GM19240 (cell line): ENCODE data around the gene AOAH.
"Not testable (repeated sequence)": the region's sequence is repeated elsewhere in the genome, so short reads cannot be mapped to it uniquely, and the experiment has no call there.

ENCODE experiments used
- DNase-seq: peaks from one replicate; pipeline ENCODE4 v3.0.0; 2011; ENCODE audit warnings: low spot score; ENCODE audit not compliant: insufficient read length

AOAH gene

DNA sequence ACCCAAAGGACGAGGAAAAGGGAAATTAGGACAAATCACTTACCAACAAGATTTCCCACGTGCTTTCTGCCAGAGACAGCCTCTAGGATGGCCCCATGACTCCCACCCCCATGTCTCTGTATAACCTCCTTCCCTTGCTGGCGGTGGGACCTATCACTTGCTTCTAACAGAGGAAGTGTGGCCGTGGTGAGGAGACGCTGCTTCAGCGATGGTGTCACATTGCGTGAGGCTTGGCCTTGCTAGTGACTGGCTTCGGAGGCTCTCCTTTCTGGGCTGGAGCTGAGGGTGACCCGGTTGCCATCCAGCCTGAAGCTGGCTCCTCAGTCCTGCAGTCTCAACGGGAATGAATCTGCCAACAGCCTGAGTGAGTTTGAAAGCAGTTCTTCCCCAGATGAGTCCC lies 210.9 kb downstream of the AOAH start:
- DNase-seq, result no peak

DNA sequence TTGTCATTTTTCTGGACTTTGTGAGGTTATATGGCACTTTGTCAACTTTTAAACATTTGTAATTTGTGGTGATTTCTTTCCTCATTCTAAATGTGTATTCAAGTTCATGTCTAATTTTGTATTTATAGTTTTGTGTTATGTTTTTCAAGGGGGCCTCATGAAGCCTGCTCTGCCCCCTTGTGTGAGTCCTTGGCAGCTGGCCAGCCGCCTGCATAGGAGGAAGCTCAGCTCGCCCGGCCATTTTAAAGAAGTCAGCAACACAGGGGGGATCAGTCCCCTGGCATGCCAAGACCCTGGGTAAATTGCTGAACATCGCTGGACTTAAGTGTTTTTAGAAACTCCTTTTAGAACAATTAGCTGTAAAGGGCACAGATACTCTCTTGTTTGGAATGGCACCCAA lies 211.7 kb downstream of the AOAH start:
- no peak for DNase-seq

DNA sequence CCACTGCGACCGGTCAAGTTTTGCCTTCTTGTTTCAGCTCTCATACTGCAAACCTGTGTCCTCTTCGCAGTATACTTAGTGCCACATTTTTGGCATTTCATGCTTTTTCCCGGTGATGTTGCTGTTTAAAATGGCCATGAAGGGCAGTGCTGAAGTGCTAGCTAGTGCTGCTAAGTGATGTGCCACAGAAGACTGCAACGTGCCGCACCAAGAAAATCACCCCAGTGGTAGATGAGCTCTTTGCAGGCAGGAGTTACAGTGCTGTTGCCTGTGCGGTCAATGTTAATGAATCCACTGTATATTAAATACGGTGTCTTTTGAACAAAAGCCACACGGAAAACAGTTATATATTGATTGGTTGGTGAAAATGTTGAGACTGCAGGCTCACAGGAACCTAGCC lies 214.3 kb downstream of the AOAH start:
- DNase-seq, result no peak

DNA sequence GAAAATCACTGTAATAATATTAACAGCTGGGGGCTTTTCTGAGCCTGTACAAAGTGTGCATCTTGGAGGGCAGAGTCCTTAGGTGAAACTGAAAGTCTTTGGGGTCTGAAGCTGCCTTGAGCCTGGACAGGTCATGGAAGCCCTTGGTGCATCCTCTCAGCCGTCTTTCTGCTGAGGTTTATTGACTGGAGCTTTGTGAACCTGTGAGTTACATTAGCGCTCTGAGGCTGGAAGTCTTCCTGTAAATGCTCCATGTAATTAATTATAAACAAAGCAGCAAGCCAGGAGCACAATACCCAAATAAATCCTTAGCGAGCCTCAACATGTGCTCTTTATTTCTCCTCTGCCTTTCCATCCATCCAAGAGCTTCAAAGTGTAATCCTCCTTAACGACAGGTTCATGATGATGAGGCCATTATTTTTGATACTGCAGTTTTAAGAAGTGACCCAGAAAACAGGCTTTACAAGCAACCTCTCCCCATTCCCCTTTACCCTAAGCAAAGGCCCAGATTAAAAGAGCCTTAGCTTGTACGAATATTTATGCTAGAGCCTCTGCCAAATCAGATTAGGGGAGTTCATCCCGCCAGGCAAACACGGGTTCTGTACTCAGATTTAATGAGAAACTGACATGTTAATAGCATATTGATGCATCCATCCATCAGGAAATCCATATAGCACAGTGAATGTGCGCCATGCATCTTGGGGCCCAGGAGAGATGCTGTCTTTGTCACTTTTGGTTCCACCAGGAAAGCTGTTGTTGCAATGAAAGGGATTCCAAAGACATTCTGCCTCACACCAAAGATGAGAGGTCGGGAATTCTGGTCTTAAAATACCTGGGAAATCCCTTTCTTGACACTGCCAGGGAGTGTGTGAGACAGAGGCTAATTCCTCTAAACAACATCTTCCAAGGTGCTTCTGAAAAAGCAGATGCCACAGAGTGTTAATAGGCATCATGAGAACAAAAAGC lies 216.5 kb downstream of the AOAH start:
- DNase-seq, result no peak

DNA sequence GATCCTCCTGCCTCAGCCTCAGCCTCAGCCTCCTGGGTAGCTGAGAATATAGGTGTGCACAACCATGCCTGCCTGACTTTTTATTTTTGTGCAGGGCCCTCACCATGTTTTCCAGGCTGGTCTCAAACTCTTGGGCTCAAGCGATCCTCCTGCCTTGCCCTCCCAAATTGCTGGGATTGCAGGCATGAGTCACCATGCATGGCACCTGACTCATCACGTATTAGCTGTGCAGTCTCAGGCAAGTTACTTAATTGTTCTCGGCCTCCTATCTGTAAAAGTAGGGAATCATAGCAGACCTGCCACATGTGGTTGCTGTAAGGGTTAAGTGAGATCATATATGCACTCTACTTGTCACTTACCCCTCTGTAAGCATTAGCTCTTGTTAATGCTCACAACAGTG lies 217.5 kb downstream of the AOAH start:
- DNase-seq, result no peak

DNA sequence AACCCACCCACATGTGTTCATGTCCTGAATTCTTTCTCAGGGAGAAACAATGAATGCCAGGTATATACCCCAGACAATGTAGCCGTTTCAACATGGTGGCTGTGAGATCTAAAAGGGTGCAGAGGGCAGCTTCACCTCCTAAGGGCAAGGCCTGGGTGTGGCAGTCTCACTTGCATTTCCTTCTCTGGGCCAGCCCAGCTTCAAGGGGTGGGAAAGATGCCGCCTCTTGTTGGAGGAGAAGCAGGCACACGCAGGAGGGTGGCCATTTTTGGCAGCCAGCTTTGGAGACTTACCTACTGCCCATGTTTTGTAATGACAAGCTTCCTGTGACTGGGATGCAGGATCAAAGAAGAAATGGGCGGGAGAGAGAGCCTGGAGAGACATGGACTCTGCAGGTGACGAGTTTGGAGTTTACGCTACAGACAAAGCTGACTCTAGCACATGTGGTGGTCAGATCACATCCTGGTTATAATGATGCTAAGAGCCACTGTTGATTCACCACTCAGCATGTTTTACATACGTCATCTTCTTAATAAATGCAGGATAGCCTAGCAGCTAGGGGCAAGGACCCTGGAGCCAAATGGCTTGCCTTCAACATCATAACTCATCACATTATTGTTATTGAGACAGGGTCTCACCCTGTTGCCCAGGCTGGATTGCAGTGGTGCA lies 218.0 kb downstream of the AOAH start:
- DNase-seq, result no peak

DNA sequence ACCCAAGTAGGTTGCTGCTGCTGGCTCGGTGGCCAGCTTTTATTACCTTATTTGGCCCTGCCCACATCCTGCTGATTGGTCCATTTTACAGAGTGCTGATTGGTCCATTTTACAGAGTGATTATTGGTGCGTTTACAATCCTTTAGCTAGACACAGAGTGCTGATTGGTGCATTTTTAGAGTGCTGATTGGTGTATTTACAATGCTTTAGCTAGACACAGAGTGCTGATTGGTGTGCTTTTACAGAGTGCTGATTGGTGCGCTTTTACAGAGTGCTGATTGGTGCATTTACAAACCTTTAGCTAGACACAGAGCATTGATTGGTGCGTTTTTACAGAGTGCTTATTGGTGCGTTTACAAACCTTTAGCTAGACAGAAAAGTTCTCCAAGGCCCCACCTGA lies 219.7 kb downstream of the AOAH start:
- not testable (repeated sequence) for DNase-seq

DNA sequence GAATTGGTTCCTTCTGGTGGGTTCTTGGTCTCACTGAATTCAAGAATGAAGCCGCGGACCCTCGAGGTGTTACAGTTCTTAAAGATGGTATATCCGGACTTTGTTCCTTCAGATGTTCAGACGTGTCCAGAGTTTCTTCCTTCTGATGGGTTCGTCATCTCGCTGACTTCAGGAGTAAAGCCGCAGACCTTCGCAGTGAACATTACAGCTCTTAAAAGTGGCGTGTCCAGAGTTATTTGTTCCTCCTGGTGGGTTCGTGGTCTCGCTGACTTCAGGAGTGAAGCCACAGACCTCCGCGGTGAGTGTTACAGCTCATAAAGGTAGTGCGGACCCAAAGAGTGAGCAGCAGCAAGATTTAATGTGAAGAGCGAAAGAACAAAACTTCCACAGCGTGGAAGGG lies 220.1 kb downstream of the AOAH start:
- not testable (repeated sequence) for DNase-seq

DNA sequence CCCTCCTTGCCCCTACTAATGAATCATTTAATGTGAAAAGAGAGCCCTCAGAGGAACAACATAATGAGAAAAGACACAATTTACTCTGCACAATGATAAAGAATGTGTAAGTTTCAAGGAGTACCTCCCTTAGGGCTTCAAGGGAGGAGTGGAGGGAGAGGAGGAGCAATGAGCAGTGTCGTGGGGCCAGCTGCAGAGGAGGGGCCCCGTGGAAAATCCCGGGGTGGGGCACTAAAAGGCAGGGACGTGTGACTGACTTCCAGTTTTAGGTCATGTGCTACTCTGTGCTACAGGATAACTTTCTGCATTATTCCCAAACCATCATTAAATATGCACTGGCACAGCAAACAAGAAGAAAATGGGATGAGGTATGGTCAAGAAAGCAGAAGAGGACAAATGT lies 226.5 kb downstream of the AOAH start:
- no peak for DNase-seq

DNA sequence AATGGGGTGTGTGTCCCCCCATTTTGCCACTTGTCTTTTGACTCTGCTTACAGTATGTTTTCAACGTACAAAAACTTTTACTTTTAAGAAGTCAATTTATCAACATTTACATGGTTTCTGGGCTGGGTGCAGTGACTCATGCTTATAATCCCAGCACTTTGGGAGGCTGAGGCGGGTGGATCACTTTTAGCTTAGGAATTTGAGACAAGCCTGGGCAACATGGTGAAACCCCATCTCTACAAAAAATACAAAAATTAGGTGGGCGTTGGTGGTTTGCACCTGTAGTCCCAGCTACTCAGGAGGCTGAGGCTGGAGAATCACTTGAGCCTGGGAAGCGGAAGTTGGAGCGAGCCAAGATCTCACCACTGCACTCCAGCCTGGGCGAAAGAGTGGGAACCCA lies 227.1 kb downstream of the AOAH start:
- DNase-seq, result not testable (repeated sequence)

DNA sequence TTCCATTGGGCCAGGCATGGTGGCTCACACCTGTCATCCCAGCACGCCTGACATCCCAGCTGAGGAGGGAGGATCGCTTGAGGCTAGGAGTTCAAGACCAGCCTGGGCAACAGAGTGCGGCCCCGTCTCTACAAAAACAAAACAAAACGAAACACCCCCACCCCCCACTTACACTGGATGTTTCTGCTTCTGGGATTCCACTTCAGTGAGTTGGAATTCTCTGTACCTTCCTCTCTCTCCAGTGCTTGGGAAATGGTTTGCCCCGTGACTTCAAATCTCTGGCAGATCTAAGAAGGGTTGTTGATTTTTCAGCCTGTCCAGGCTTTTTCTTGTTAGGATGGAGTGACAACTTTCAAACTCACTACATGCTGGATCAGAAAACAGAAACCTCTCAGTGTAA lies 227.7 kb downstream of the AOAH start:
- no peak for DNase-seq

DNA sequence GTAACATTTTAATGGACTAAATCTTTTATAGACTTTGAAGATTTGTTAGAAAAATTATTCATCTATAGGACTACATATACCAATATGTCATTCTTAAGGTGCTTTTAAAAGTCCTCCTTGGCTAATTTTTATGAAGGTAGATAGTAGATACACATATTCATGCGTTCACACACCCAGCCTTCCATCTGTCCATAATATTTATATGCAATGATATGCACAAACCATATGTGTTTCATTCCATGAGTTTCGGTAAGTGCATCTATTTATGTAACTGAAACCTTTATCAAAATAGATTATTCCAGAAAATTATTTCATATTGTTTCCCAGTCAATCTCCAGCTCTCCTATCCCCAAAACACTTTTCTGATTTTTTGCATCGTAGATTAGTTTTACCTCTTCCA lies 233.0 kb downstream of the AOAH start:
- DNase-seq, result no peak

DNA sequence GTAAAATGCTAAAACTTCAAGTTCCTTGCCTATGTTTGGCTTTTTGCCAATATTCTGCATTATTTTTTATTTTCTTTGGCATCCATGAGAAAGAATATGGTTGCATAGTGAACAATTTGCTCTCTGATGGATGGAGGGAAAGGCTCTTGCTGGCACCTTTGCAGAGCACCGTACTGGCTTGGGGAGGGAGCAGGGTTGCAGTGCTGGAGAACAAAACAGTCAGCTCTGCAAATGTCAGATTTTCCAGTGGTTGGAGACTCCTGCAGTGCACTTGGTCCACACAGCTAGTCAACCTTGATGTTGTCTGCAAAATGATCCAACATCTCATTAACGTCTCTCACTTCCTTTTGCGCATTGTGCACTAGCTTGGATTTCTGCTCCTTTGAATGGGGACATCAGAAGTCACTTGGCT lies 233.9 kb downstream of the AOAH start:
- DNase-seq, result no peak

DNA sequence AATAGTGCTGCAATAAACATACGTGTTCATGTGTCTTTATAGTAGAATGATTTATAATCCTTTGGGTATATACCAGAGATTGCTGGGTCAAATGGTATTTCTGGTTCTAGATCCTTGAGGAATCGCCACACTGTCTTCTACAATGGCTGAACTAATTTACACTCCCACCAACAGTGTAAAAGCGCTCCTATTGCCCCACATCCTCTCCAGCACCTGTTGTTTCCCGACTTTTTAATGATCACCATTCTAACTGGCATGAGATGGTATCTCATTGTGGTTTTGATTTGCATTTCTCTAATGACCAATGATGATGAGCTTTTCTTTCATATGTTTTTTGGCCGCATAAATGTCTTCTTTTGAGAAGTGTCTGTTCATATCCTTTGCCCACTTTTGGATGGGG lies 235.6 kb downstream of the AOAH start:
- not testable (repeated sequence) for DNase-seq

DNA sequence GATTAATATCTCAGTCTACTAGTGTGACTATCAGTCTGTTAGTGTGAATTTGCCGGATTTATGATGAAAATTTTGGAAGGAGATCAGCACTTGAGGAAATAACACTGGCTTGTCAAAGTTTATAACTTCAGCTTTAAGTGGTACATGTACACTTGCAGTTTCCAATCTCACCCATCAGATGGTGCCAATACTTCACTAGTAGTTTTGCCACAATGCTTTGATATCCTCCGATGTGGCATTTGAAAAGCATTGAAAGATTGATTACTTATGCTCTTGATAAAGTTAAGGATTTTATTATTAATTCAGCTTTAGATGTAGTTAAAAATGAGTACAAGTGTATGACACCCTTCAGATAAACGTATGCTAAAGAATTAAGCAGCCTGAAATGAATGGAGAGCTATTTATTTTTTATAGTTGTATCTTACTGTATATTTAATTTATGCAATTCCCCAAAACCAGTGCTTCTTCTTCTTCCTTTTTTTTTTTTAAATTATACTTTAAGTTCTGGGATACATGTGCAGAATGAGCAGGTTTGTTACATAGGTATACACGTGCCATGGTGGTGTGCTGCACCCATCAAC lies 236.4 kb downstream of the AOAH start:
- DNase-seq, result no peak

DNA sequence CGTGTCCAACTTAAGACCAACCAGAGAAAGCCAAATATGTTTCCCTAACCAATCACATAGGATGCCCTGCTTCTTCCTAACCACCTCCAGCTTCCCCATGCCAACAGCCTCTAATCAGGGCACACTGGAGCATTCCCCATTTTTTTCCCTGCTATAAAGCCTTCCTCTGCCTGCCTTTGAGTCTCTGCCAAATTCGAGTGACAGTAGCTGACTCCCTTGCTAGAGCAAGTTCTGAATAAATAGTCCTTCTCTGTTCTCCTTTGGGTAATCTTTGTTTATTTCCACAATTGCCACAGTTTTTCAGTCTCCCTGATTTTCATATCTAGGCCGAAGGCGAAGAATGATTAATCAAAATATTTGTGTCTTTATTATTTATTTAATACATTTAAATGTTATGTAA lies 238.0 kb downstream of the AOAH start:
- no peak for DNase-seq

DNA sequence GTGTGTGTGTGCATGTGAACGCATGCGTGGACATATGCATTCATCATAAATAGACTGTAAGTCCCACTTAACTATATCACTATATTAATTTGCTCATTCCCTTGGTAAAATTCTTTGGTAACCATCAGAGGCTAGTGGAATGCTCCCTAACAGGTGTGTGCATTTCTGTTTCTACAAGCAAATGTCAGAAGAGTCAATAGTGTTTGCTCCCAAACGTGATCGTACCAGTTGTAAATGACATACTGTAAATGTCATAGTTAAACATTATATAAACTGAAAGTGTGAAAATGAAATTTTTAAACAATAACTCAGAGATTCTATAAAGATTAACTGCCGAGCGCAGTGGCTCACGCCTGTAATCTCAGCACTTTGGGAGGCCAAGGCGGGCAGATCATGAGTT lies 240.0 kb downstream of the AOAH start:
- DNase-seq, result no peak

DNA sequence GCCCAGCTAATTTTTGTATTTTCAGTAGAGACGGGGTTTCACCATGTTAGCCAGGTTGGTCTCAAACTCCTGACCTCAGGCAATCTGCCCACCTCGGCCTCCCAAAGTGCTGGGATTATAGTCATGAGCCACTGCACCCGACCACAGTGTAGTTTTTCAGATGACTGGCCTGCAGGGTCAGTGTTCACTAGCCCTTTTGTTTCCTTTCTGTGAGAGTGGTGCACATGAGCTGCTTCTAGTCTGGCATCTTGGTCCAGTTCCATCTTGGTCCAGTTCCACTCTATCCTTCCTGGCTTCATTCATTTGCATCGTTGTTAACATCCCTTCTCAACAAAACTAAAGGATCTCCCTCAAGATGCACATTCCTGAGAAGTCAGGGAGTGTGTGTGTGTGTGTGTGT lies 240.4 kb downstream of the AOAH start:
- DNase-seq, result not testable (repeated sequence)

DNA sequence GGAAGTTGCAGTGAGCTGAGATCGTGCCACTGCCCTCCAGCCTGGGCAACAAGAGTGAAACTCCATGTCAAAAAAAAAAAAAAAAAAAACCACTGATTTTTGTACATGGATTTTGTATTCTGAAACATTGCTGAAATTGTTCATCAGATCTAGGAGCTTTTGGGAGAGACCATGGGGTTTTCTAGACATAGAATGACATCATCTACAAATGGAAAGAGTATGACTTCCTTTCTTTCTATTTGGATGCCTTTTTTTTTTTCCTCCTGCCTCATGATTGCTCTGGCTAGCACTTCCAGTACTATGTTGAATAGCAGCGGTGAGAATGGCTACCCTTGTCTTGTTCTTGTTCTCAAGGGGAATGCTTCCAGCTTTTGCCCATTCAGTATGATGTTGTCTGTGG lies 245.5 kb downstream of the AOAH start:
- DNase-seq, result no peak

DNA sequence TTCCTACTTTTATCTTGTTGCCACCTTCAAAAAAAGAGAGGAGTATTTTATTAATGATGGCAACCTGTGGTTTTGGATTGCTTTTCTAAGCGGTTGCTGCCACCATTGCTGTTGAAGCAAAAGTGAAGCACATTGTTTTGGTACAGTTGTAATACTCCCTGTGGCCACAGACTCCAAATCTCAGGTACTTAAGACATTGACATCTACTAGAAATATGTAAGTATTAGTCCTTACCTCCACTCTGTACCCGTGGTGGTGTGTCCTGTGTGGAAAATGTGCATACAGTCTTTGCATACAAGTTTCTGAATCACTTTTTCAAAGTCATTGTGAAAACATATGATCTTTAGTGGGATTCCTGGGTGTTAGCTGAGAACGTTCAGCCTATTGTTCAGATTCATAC lies 248.9 kb downstream of the AOAH start:
- DNase-seq, result no peak

DNA sequence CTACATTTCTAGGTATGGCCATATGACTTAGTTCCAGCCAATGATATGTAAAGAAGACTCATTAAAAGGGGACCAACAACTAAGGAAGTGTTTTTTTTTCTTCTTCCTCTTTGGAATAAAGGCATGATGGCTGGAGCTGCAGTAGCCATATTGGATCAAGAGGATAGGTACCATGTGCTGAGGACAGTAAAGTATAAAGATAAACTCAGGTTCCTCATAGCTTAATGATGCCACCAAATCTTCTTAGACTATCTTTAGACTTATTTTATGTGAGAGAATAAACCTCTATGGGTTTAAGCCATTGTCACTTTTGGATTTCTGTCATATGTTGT lies 249.3 kb downstream of the AOAH start:
- no peak for DNase-seq

DNA sequence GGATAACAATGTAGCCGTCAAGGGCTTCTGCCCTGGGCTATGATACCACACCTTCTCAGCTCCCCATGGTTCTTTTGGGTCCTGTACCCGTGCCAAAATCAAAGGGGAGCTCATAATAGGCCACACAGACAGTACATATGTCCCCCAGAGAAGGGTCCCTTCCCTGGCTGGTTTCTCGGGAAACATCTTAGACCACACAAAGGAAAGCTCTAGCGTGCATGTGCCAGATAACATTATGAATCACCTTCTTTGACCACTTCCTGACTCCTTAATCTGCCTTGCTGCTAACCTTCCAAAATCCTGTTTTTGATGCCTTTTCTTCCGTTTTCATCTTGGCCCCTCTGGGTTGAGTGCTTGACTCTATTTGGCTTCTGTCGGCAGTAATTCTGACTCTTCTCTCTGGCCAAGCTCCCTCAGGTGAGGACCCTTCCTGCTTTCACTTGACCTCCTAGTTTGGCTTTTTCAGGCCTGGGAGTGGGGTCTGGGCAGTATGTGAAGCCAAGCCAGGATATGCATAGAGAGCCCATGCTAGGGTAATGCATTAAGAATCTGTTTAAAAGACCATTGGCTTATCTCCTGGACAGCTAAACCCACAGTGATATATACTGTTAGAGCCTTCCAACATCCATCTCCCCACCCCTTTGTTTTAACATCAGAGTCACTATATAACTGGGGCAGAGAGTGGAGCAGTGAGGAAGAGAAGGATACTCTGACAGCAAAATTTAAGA lies 249.8 kb downstream of the AOAH start:
- DNase-seq, result no peak
